Ishikawa (cell line): ENCODE measurements around the gene SLC38A10.

Experiments used
- CREB1 ChIP-seq: IDR thresholded peaks from 2 replicates; pipeline ENCODE4 v1.6.1; 2012; ENCODE audit warnings: low read depth
- EGR1 ChIP-seq: IDR thresholded peaks from 2 replicates; pipeline ENCODE4 v1.6.1; 2012
- EP300 ChIP-seq: IDR thresholded peaks from 2 replicates; pipeline ENCODE4 v1.6.1; 2012; ENCODE audit warnings: borderline replicate concordance
- FOXM1 ChIP-seq: IDR thresholded peaks from 2 replicates; pipeline ENCODE4 v1.6.1; 2012; ENCODE audit warnings: low read depth, borderline replicate concordance
- MAX ChIP-seq: IDR thresholded peaks from 2 replicates; pipeline ENCODE4 v1.6.1; 2012
- NFIC ChIP-seq: IDR thresholded peaks from 2 replicates; pipeline ENCODE4 v1.6.1; 2012
- RAD21 ChIP-seq: IDR thresholded peaks from 2 replicates; pipeline ENCODE4 v1.6.1; 2012; ENCODE audit warnings: low read depth
- REST ChIP-seq: IDR thresholded peaks from 2 replicates; pipeline ENCODE4 v1.6.1; 2012; ENCODE audit warnings: low read depth, mild to moderate bottlenecking
- TAF1 ChIP-seq: IDR thresholded peaks from 2 replicates; pipeline ENCODE4 v1.6.1; 2012; ENCODE audit warnings: low read depth, mild to moderate bottlenecking
- TCF12 ChIP-seq: IDR thresholded peaks from 2 replicates; pipeline ENCODE4 v1.6.1; 2012; ENCODE audit warnings: low read depth
- TEAD4 ChIP-seq: IDR thresholded peaks from 2 replicates; pipeline ENCODE4 v1.6.1; 2012
- USF1 ChIP-seq: IDR thresholded peaks from 2 replicates; pipeline ENCODE4 v1.6.1; 2012
- YY1 ChIP-seq: IDR thresholded peaks from 2 replicates; pipeline ENCODE4 v1.6.1; 2012; ENCODE audit warnings: low read depth
- ZBTB7A ChIP-seq: IDR thresholded peaks from 2 replicates; pipeline ENCODE4 v1.6.1; 2012; ENCODE audit warnings: low read depth

- TF ChIP-seq USF1 (no peak), REST (no peak), NFIC (no peak), TEAD4 (no peak), CREB1 (no peak), RAD21 (no peak), TCF12 (no peak), TAF1 (no peak), YY1 (no peak), FOXM1 (no peak), EP300 (no peak), MAX (no peak), ZBTB7A (no peak), EGR1 (no peak)
Observed at GRCh38 chr17:81271226-81271625, 23.9 kb downstream of the SLC38A10 start.
